Stimulated activated CD8-positive, alpha-beta memory T cell treated with anti-CD3 and anti-CD28 coated beads, Interleukin-4, amount 100 ng/mL, for 1 hour (primary cell): ENCODE data around the gene GCNT4.
"Not testable (repeated sequence)": the region's sequence is repeated elsewhere in the genome, so short reads cannot be mapped to it uniquely, and the experiment has no call there.

Source experiments
- DNase-seq, 2 donors: peaks; one replicate each; pipeline ENCODE4 v3.0.0-alpha.2; 2020; ENCODE audit warnings: low read depth in 2 of 2, low spot score in 1 of 2

The GCNT4 gene

GRCh38 chr5:75052192-75053053 is at the start of gene GCNT4:
GCNT4 (minus strand) TSS chr5:75052558; CDS start chr5:75030037, 22,521 bp downstream.
- DNase-seq = peak in 1 of 2 donors; percentile 17

- not testable (repeated sequence) for DNase-seq
Measured at GRCh38 chr5:75095956-75096355, 43.6 kb upstream of the GCNT4 start.

GRCh38 chr5:75091597-75091996 is 39.2 kb upstream of the GCNT4 start:
- no peak for DNase-seq

GRCh38 chr5:75089662-75090061 is 37.3 kb upstream of the GCNT4 start:
- no peak for DNase-seq

- no peak for DNase-seq
Measured at GRCh38 chr5:75089137-75089536, 36.8 kb upstream of the GCNT4 start.

- DNase-seq = no peak
Measured at GRCh38 chr5:75088648-75089047, 36.3 kb upstream of the GCNT4 start.

- no peak for DNase-seq
Measured at GRCh38 chr5:75081510-75081909, 29.2 kb upstream of the GCNT4 start.

- DNase-seq = not testable (repeated sequence)
Measured at GRCh38 chr5:75079346-75079745, 27.0 kb upstream of the GCNT4 start.

- no peak for DNase-seq
Measured at GRCh38 chr5:75078027-75078426, 25.7 kb upstream of the GCNT4 start.

- DNase-seq = no peak
Measured at GRCh38 chr5:75072061-75072460, 19.7 kb upstream of the GCNT4 start.

- no peak for DNase-seq
Measured at GRCh38 chr5:75071100-75071499, 18.7 kb upstream of the GCNT4 start.

GRCh38 chr5:75067434-75067833 is 15.1 kb upstream of the GCNT4 start:
- DNase-seq = no peak

- no peak for DNase-seq
Measured at GRCh38 chr5:75062925-75063531, 10.7 kb upstream of the GCNT4 start.

GRCh38 chr5:75059912-75060545 is 7.7 kb upstream of the GCNT4 start:
- DNase-seq = peak in 1 of 2 donors; percentile 15

GRCh38 chr5:75058986-75059535 is 6.7 kb upstream of the GCNT4 start:
- no peak for DNase-seq

GRCh38 chr5:75057561-75057960 is 5.2 kb upstream of the GCNT4 start:
- no peak for DNase-seq

GRCh38 chr5:75055727-75056144 is 3.4 kb upstream of the GCNT4 start:
- no peak for DNase-seq

GRCh38 chr5:75054134-75054930 is 2.0 kb upstream of the GCNT4 start:
- no peak for DNase-seq

- peak in 1 of 2 donors; percentile 27 for DNase-seq
Measured at GRCh38 chr5:75053304-75054133, 1.2 kb upstream of the GCNT4 start.

GRCh38 chr5:75053054-75053303 is 621 bp upstream of the GCNT4 start:
- DNase-seq = no peak
